K562 (cell line): ENCODE results near the gene CSF2. TPM values are rescaled to one million over a fixed set of nuclear protein-coding genes. Genes with fewer than 3 reads are reported as not detected.

ENCODE experiments used
- AFF4 ChIP-seq: sonication (generic); formaldehyde crosslinking; IDR thresholded peaks from 2 replicates; pipeline ENCODE4 v1.8.0; 2023; ENCODE audit warnings: mild to moderate bottlenecking, missing genetic modification reagents
- BDP1 ChIP-seq: IDR thresholded peaks from 3 replicates; pipeline ENCODE4 v1.6.1; 2011; ENCODE audit not compliant: insufficient read length, insufficient read depth
- CEBPG ChIP-seq, 3 experiments: fragments of 200-800 bp in 1 of 3; sonication (Bioruptor generic) in 1 of 3; sonication (generic) in 1 of 3; formaldehyde crosslinking in 1 of 3; IDR thresholded peaks in 2 of 3; conservative IDR thresholded peaks in 1 of 3; 2 replicates each; pipeline versions ENCODE4 v1.6.1 to v1.8.0; 2016 to 2022; ENCODE audit warnings: missing compliant biosample characterization in 2 of 3, missing genetic modification characterization in 2 of 3, mild to moderate bottlenecking in 1 of 3, missing genetic modification reagents in 1 of 3
- CREB1 ChIP-seq, 2 experiments: sonication (generic) in 1 of 2; formaldehyde crosslinking in 1 of 2; IDR thresholded peaks; 2 replicates each; pipeline versions ENCODE4 v1.6.1 to v1.8.0; 2012 to 2022; ENCODE audit warnings: inconsistent platforms in 1 of 2, mild to moderate bottlenecking in 1 of 2, missing genetic modification reagents in 1 of 2, moderate library complexity in 1 of 2
- FOXA1 ChIP-seq: fragments of 450-650 bp; IDR thresholded peaks from 2 replicates; pipeline ENCODE4 v1.6.1; 2016; ENCODE audit warnings: mild to moderate bottlenecking, borderline replicate concordance
- FOXP1 ChIP-seq: sonication (generic); formaldehyde crosslinking; IDR thresholded peaks from 2 replicates; pipeline ENCODE4 v1.8.0; 2022; ENCODE audit warnings: mild to moderate bottlenecking, missing genetic modification reagents
- NFATC3 ChIP-seq: fragments of 450-650 bp; IDR thresholded peaks from 2 replicates; pipeline ENCODE4 v1.6.1; 2017; ENCODE audit warnings: mild to moderate bottlenecking
- RNF219 ChIP-seq: fragments of 250-450 bp; sonication (Bioruptor Pico); IDR thresholded peaks from 2 replicates; pipeline ENCODE4 v1.5.0; 2022; ENCODE audit warnings: mild to moderate bottlenecking
- SMARCE1 ChIP-seq: fragments of 450-650 bp; IDR thresholded peaks from 2 replicates; pipeline ENCODE4 v1.7.1; 2016; ENCODE audit warnings: mild to moderate bottlenecking
- ZNF384 ChIP-seq: IDR thresholded peaks from 2 replicates; pipeline ENCODE4 v1.6.1; 2012; ENCODE audit warnings: low read depth, low read length, improper control_type of control experiment
- ZNF398 ChIP-seq: fragments of 250-450 bp; sonication (Bioruptor Pico); IDR thresholded peaks from 2 replicates; pipeline ENCODE4 v1.8.0; 2021; ENCODE audit warnings: moderate library complexity, mild to moderate bottlenecking, inconsistent platforms
- ZNF57 ChIP-seq: fragments of 450-650 bp; formaldehyde crosslinking; IDR thresholded peaks from 2 replicates; pipeline ENCODE4 v1.4.0; 2020; ENCODE audit warnings: mild to moderate bottlenecking, moderate library complexity
- polyA plus RNA-seq, 8 experiments: library from polyadenylated mRNA; depleted of rRNA in 4 of 8; stranded (reverse) in 5 of 8; unstranded in 3 of 8; fragments of >200 nt; fragmentation: Nextera tagmentation in 2 of 8; fragmentation: Illumina TruSeq in 1 of 8; extraction: Ambion mirVana in 2 of 8; extraction: Trizol in 1 of 8; gene quantifications; 2 replicates each; pipeline versions ENCODE4 v1.2.1 to v1.2.3, GENCODE V29; 2011 to 2014; ENCODE audit warnings: inconsistent platforms in 1 of 8, missing spikeins in 1 of 8
- total RNA-seq, 7 experiments: library from RNA; depleted of rRNA in 6 of 7; stranded (reverse); fragments of >200 nt in 6 of 7; fragmentation: Illumina TruSeq in 2 of 7; extraction: Trizol in 2 of 7; gene quantifications; 2 replicates each; pipeline versions ENCODE4 v1.2.1 to v1.2.3, GENCODE V29; 2011 to 2021; ENCODE audit warnings: low replicate concordance in 1 of 7
- TF ChIP-seq, protein P1 (sequence below): fragments of 450-650 bp; IDR thresholded peaks from 2 replicates; pipeline ENCODE4 v1.6.1; 2018; ENCODE audit not compliant: partially characterized antibody
- TF ChIP-seq, protein P2 (sequence below): fragments of 450-650 bp; formaldehyde crosslinking; IDR thresholded peaks from 2 replicates; pipeline ENCODE4 v1.4.0; 2022; ENCODE audit warnings: mild to moderate bottlenecking, moderate library complexity

Gene CSF2
- total and polyA plus RNA-seq, 9 of the 15 experiments (the other 6 are each of a cell fraction or from before 2014, with no cell fraction given): 0.25 to 0.29 TPM; not detected in 7

DNA sequence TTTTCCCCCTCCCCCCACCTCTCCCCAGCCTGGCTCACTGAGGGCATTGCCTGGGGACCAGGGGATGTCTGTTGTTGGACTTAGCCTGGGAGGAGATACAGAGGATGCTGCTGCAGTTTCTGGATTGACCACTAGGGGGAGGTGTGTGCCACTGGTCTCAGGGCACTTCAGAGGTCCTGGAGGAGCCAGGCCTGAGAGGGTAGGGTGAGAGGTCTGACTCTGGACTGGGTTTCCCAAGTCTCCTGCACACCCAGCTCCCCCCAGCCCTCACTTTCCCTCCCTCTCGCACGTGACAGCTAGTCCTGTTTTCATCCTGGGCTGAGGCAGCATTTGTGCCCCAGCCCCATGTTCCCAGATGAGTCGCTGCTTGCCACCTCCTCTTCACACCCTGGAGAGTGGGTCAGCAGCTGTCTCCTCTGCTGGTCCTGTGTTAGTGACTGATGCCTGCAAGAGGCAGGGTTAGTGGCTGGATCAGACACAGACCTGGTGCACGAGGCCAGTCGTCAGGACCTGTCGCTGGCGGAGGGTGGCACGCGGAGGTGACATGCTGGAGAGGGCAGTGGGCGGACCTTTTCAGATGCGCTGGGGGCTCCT is 8.8 kb upstream of the CSF2 start (continued):
- TF ChIP-seq RNF219 (CRISPR knock-in tag): no peak
- peak; percentile 33; the same call in 1 of the 2 replicates for TF ChIP-seq SMARCE1
- no peak for TF ChIP-seq FOXA1
- TF ChIP-seq BDP1: no peak
- TF ChIP-seq, protein P1, sequence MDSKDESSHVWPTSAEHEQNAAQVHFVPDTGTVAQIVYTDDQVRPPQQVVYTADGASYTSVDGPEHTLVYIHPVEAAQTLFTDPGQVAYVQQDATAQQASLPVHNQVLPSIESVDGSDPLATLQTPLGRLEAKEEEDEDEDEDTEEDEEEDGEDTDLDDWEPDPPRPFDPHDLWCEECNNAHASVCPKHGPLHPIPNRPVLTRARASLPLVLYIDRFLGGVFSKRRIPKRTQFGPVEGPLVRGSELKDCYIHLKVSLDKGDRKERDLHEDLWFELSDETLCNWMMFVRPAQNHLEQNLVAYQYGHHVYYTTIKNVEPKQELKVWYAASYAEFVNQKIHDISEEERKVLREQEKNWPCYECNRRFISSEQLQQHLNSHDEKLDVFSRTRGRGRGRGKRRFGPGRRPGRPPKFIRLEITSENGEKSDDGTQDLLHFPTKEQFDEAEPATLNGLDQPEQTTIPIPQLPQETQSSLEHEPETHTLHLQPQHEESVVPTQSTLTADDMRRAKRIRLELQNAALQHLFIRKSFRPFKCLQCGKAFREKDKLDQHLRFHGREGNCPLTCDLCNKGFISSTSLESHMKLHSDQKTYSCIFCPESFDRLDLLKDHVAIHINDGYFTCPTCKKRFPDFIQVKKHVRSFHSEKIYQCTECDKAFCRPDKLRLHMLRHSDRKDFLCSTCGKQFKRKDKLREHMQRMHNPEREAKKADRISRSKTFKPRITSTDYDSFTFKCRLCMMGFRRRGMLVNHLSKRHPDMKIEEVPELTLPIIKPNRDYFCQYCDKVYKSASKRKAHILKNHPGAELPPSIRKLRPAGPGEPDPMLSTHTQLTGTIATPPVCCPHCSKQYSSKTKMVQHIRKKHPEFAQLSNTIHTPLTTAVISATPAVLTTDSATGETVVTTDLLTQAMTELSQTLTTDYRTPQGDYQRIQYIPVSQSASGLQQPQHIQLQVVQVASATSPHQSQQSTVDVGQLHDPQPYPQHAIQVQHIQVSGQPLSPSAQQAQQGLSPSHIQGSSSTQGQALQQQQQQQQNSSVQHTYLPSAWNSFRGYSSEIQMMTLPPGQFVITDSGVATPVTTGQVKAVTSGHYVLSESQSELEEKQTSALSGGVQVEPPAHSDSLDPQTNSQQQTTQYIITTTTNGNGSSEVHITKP: no peak
- no peak for TF ChIP-seq AFF4
- TF ChIP-seq ZNF398 (CRISPR knock-in tag): no peak
- TF ChIP-seq CEBPG (CRISPR knock-in tag; IDR thresholded peaks at IDR 0.05): no peak
- no peak for TF ChIP-seq CEBPG (tag; conservative IDR thresholded peaks at IDR 0.05 in 1 of 2, IDR thresholded peaks at IDR 0.05 in 1 of 2)
- TF ChIP-seq ZNF57 (CRISPR knock-in tag): no peak
- no peak for TF ChIP-seq FOXP1 (CRISPR knock-in tag)
- TF ChIP-seq CREB1 (IDR thresholded peaks at IDR 0.05): no peak
- TF ChIP-seq CREB1 (CRISPR knock-in tag; IDR thresholded peaks at IDR 0.05): no peak
- TF ChIP-seq, protein P2, sequence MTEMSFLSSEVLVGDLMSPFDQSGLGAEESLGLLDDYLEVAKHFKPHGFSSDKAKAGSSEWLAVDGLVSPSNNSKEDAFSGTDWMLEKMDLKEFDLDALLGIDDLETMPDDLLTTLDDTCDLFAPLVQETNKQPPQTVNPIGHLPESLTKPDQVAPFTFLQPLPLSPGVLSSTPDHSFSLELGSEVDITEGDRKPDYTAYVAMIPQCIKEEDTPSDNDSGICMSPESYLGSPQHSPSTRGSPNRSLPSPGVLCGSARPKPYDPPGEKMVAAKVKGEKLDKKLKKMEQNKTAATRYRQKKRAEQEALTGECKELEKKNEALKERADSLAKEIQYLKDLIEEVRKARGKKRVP (CRISPR knock-in tag): no peak
- no peak for TF ChIP-seq ZNF384
- TF ChIP-seq NFATC3: no peak
